H1 (cell line): ENCODE data around the gene KRT27. TPM values are rescaled to one million over a fixed set of nuclear protein-coding genes. Genes with fewer than 3 reads are reported as not detected.

Experiments used
- EGR1 ChIP-seq: IDR thresholded peaks from 2 replicates; pipeline ENCODE4 v1.6.1; 2011; ENCODE audit warnings: low read depth, low read length, borderline replicate concordance
- HDAC6 ChIP-seq: IDR thresholded peaks from one replicate; pipeline ENCODE4 v1.7.1; 2012; ENCODE audit warnings: low read depth, mild to moderate bottlenecking, inconsistent platforms, low read length, moderate library complexity
- JUND ChIP-seq: IDR thresholded peaks from 2 replicates; pipeline ENCODE4 v1.6.1; 2011; ENCODE audit warnings: mild to moderate bottlenecking, improper control_type of control experiment, low read length
- KDM4A ChIP-seq: IDR thresholded peaks from one replicate; pipeline ENCODE4 v1.7.1; 2012; ENCODE audit warnings: low read depth, mild to moderate bottlenecking, moderate library complexity, low read length, inconsistent platforms; ENCODE audit not compliant: severe bottlenecking
- NANOG ChIP-seq: IDR thresholded peaks from 2 replicates; pipeline ENCODE4 v1.6.1; 2011; ENCODE audit warnings: low read length, low read depth, mild to moderate bottlenecking, inconsistent platforms; ENCODE audit not compliant: insufficient read depth, poor library complexity, severe bottlenecking
- RAD21 ChIP-seq, 2 experiments: IDR thresholded peaks in 1 of 2; conservative IDR thresholded peaks in 1 of 2; 2 replicates each; pipeline ENCODE4 v1.6.1; 2011; ENCODE audit warnings: low read depth in 2 of 2, low read length in 2 of 2, improper control_type of control experiment in 1 of 2, inconsistent platforms in 1 of 2, mild to moderate bottlenecking in 1 of 2, moderate library complexity in 1 of 2
- polyA plus RNA-seq, 7 experiments: library from polyadenylated mRNA; depleted of rRNA in 3 of 7; stranded (reverse) in 5 of 7; unstranded in 2 of 7; fragments of >200 nt in 5 of 7; fragments of 200-250 nt in 2 of 7; gene quantifications; 1 replicate in 5 of 7; 2 replicates in 1 of 7; 4 replicates in 1 of 7; pipeline versions ENCODE4 v1.2.1 to v1.2.3, GENCODE V29; 2011 to 2013; ENCODE audit warnings: missing spikeins in 2 of 7, mixed read lengths in 2 of 7
- total RNA-seq: library from RNA; stranded (reverse); fragmentation: NEBNext Ultra II Directional; extraction: Animal tissue kit (Norgen Biotek cat#: 25700); gene quantifications from 2 replicates; pipeline ENCODE4 v1.2.1, GENCODE V29; 2021

KRT27 gene
- total and polyA plus RNA-seq, 2 of the 8 experiments (the other 6 are each of a cell fraction or from before 2014, with no cell fraction given), result not detected

- TF ChIP-seq NANOG, result no peak
- TF ChIP-seq JUND, result no peak
- TF ChIP-seq EGR1, result no peak
- TF ChIP-seq KDM4A, result no peak
- TF ChIP-seq HDAC6, result no peak
- TF ChIP-seq RAD21 (IDR thresholded peaks at IDR 0.05 in 1 of 2, conservative IDR thresholded peaks at IDR 0.05 in 1 of 2; ENCODE audit: low read depth in 2 of 2, low read length in 2 of 2), result no peak
Observed at GRCh38 chr17:40800381-40800780, 18.0 kb upstream of the KRT27 start (continued).
